PC-9 (cell line): ENCODE data around the gene VSIG10L. TPM values are rescaled to one million over a fixed set of nuclear protein-coding genes. Genes with fewer than 3 reads are reported as not detected.

Experiments
- BruUV-seq: library from RNA; stranded (reverse); fragments of 400-500 nt; replicated peaks from 2 replicates; lab custom pipeline; 2021; lab: Mats Ljungman, UMichigan
- CTCF ChIA-PET: fragments of 300-600 bp; sonication (Branson Sonifier 250); formaldehyde crosslinking; loops from one replicate; lab custom pipeline; 2022; ENCODE audit warnings: antibody characterized with exemption; lab: Charles Lee
- POLR2A ChIA-PET: fragments of 300-600 bp; sonication (Branson Sonifier 250); formaldehyde crosslinking; loops from one replicate; lab custom pipeline; 2022; ENCODE audit warnings: antibody characterized with exemption; ENCODE audit not compliant: unreplicated experiment; lab: Charles Lee
- DNase-seq, 2 experiments: peaks; one replicate each; pipeline versions ENCODE4 v3.0.0 to v3.0.0-alpha.2; 2015 to 2022; ENCODE audit warnings: mixed read lengths in 1 of 2
- H2AFZ ChIP-seq: fragments of 200-600 bp; sonication (generic); 2 replicates; pipeline ENCODE4 v1.8.1; 2017; ENCODE audit warnings: antibody characterized with exemption
- H3F3A ChIP-seq: fragments of 200-600 bp; sonication (generic); 2 replicates; pipeline ENCODE4 v1.8.1; 2017; ENCODE audit warnings: antibody characterized with exemption, mild to moderate bottlenecking, low read depth; ENCODE audit not compliant: insufficient read depth
- H3K27ac ChIP-seq: fragments of 200-600 bp; sonication (generic); 2 replicates; pipeline ENCODE4 v1.6.1; 2016; ENCODE audit warnings: mixed run types
- H3K27me3 ChIP-seq: fragments of 200-600 bp; sonication (generic); 2 replicates; pipeline ENCODE4 v1.6.1; 2016; ENCODE audit warnings: low read depth, mixed run types; ENCODE audit not compliant: insufficient read depth
- H3K36me3 ChIP-seq: fragments of 200-600 bp; sonication (generic); 2 replicates; pipeline ENCODE4 v1.6.1; 2016; ENCODE audit warnings: low read depth, mixed run types
- H3K4me1 ChIP-seq: fragments of 200-600 bp; sonication (generic); replicated peaks from 2 replicates; pipeline ENCODE4 v1.6.1; 2016; ENCODE audit warnings: mixed run types; ENCODE audit not compliant: insufficient read depth
- H3K4me2 ChIP-seq: fragments of 200-600 bp; sonication (generic); 2 replicates; pipeline ENCODE4 v1.6.1; 2017; ENCODE audit warnings: mixed run types
- H3K4me3 ChIP-seq: fragments of 200-600 bp; sonication (generic); 2 replicates; pipeline ENCODE4 v1.6.1; 2016; ENCODE audit warnings: mixed run types
- H3K79me2 ChIP-seq: fragments of 200-600 bp; sonication (generic); 2 replicates; pipeline ENCODE4 v1.6.1; 2017; ENCODE audit warnings: low read depth, mixed run types
- H3K9me2 ChIP-seq: fragments of 200-600 bp; sonication (generic); 2 replicates; pipeline ENCODE4 v1.8.1; 2017; ENCODE audit warnings: mild to moderate bottlenecking; ENCODE audit not compliant: insufficient read depth
- H3K9me3 ChIP-seq: fragments of 200-600 bp; sonication (generic); 2 replicates; pipeline ENCODE4 v1.8.1; 2016; ENCODE audit warnings: low read depth; ENCODE audit not compliant: insufficient read depth
- H4K20me1 ChIP-seq: fragments of 200-600 bp; sonication (generic); 2 replicates; pipeline ENCODE4 v1.8.1; 2017; ENCODE audit not compliant: insufficient read depth
- EZH2 ChIP-seq: fragments of 200-600 bp; sonication (generic); IDR thresholded peaks from 2 replicates; pipeline ENCODE4 v1.8.0; 2017; ENCODE audit warnings: antibody characterized with exemption, low read depth
- intact Hi-C: fragments of 100-400 bp; cut with micrococcal nuclease; formaldehyde crosslinking; loops from one replicate; pipeline ENCODE4 v1.10.0; 2022; ENCODE audit not compliant: unreplicated experiment
- total RNA-seq: library from RNA; stranded (reverse); gene quantifications from 2 replicates; pipeline ENCODE4 v1.2.3, GENCODE V29; 2021
- TF ChIP-seq, protein P1 (sequence below): fragments of 200-600 bp; sonication (generic); conservative IDR thresholded peaks from 2 replicates; pipeline ENCODE4 v1.6.1; 2017; ENCODE audit warnings: mixed run types, antibody characterized with exemption, mild to moderate bottlenecking, moderate library complexity

The VSIG10L gene
- total RNA-seq, 1 experiment from 2014 or later: 2.8 TPM

DNA sequence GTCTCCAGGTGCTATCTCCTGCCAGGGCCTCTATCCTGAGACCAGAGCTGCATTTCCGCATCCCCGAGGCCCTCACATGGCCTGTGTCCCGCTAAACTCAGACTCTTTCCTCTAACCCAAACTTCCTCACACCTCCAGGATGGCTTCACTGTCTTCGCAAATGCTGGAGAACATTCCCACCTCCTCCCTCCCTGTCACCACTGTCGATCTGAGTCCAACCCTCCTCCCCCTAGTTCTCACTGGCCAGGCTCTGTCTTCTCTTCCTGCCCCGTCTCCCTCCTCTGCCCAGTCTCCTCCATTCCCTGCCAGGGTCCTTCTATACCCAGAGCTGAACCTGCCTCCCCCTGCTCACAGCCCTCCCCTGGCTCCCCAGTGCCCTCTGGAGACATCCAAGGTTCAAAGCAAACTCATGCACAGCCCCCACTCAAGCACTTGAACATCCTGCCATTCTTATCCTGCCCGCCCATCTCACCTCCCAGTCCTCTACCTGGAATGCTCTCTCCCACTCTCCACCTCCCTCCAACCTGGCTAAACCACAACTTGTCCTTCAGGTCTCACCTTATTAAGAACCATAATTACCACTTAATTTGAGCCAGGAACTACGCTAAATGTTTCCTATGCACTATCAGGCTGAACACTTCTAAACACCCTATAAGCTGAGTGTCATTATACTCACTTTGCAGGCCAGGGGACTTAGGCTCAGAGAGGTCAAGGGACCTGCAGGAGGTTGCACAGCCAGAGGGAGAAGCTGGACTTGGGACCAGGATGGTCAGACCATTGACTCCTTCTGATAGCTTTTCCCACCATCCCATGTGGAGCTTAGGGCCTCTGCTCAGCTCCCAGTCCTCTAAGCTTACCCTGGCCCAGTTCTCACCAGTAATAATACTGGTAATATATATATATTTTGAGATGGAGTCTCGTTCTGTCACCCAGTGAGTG, 961 bp upstream of the VSIG10L start:
- Histone ChIP-seq H3K27me3 (no peaks in the 10 kb centered on the region), H3K9me3 (no peaks in the 10 kb centered on the region), H3K36me3 (no peaks in the 10 kb centered on the region), H3K4me3 (no peak overlapping the region), H3K27ac (no peak overlapping the region), H4K20me1 (no peaks in the 10 kb centered on the region; the same call in 1 of the 2 replicates), H3K79me2 (no peaks in the 10 kb centered on the region), H3F3A (peaks cover 29% of the 10 kb centered on the region), H3K4me2 (no peak overlapping the region), H3K9me2 (no peaks in the 10 kb centered on the region), H3K4me1 (peaks cover 21% of the 10 kb centered on the region), H2AFZ (no peak overlapping the region)
- CTCF ChIA-PET: no interaction called here
- TF ChIP-seq, protein P1, sequence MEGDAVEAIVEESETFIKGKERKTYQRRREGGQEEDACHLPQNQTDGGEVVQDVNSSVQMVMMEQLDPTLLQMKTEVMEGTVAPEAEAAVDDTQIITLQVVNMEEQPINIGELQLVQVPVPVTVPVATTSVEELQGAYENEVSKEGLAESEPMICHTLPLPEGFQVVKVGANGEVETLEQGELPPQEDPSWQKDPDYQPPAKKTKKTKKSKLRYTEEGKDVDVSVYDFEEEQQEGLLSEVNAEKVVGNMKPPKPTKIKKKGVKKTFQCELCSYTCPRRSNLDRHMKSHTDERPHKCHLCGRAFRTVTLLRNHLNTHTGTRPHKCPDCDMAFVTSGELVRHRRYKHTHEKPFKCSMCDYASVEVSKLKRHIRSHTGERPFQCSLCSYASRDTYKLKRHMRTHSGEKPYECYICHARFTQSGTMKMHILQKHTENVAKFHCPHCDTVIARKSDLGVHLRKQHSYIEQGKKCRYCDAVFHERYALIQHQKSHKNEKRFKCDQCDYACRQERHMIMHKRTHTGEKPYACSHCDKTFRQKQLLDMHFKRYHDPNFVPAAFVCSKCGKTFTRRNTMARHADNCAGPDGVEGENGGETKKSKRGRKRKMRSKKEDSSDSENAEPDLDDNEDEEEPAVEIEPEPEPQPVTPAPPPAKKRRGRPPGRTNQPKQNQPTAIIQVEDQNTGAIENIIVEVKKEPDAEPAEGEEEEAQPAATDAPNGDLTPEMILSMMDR: no peak
- no peak for TF ChIP-seq EZH2
- POLR2A ChIA-PET: interaction anchor here (0.5 kb wide), 1 partner anchor 325 kb away, joined by 14 read pairs; no protein-coding TSS in a partner anchor
- no peak for DNase-seq
- intact Hi-C loops: no loop called here
- BruUV-seq: no TSS peak

DNA sequence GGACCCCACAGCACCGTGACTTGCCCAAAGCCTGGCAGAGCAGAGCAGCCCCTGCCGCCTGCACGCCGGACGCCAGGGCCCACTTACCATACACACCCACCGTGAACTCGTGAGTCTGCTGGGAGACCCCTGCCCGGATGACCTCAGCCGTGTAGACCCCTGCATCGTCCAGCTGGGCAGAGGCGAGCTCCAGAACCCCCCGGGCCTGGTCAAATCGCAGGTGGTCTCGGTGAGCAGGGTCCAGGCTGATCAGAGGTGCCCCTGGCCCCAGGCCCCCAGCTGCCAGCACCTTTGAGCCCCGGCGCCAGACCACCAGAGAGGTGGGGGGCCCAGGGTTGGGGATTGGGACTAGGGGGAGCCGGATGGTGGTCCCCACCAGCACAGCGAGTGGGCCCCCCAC, 873 bp downstream of the VSIG10L start:
- no peaks in the 10 kb centered on the region for H4K20me1 ChIP-seq
- H3K79me2 ChIP-seq: no peaks in the 10 kb centered on the region
- no peak overlapping the region for H2AFZ ChIP-seq
- H3K9me3 ChIP-seq: no peaks in the 10 kb centered on the region
- peaks cover 21% of the 10 kb centered on the region for H3K4me1 ChIP-seq
- peaks cover 29% of the 10 kb centered on the region for H3F3A ChIP-seq
- CTCF ChIA-PET: interaction anchor here (0.6 to 1.0 kb wide), 3 partner anchors 10 to 67 kb away, joined by 3 to 12 read pairs (median 4); no protein-coding TSS in a partner anchor
- H3K4me2 ChIP-seq: no peak overlapping the region
- no peak overlapping the region for H3K27ac ChIP-seq
- no TSS peak for BruUV-seq
- no peak for DNase-seq
- H3K4me3 ChIP-seq: no peak overlapping the region
- no peaks in the 10 kb centered on the region for H3K27me3 ChIP-seq
- intact Hi-C loops: no loop called here
- no peaks in the 10 kb centered on the region for H3K36me3 ChIP-seq
- POLR2A ChIA-PET: no interaction called here
- no peaks in the 10 kb centered on the region for H3K9me2 ChIP-seq
- TF ChIP-seq, protein P1: no peak
- no peak for TF ChIP-seq EZH2

DNA sequence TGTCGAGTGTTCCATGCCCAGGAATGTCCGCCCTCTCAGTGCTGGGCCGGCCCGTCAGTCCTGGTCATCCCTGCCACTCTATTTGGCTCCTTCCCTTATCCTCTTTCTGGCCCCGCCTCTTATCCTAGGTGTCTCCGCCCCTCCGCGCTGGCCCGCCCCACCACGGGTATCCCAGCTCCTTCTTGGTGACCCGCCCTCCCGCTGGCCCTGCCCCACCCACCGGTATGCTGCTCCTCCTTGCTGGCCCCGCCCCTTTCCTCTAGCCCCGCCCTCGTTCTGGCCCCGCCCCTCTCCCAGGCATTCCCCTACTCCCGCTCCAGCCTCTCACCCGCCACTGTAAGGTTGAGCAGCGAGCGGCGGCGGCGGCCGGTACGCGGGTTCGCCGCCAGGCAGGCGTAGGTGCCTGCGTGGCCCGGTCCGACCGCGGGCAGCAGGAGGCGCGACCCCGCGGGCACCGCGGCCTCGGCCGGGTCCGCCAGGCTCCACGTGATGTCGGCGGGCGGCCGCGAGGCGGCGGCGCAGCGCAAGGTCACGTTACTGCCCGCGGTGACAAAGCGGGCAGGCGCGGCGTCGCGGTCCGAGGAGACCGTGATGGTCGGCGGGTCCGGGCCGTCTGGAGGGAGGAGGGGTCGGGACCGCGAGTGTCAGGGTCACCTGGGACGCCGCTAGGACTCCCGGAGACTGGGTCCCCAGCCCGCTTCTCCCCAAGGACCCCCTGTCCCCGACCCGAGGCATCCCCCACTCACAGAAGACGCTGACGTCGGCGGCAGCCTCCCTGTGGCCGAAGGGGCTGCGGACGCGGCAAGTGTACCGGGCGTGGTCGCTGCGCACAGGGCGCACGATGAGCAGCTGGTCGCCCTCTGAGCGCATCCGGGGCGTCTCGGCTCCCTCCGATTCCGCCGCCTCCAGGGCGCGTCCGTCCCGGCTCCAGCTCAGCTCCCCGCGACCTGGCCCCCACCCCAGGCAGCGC, 2.0 kb downstream of the VSIG10L start:
- no peak overlapping the region for H3K27ac ChIP-seq
- H4K20me1 ChIP-seq: no peaks in the 10 kb centered on the region
- no peaks in the 10 kb centered on the region for H3K9me3 ChIP-seq
- H3F3A ChIP-seq: peaks cover 29% of the 10 kb centered on the region
- peak overlapping the region; percentile 76 for H3K4me2 ChIP-seq
- H3K36me3 ChIP-seq: no peaks in the 10 kb centered on the region
- peak; percentile 90 to 98 for DNase-seq
- TF ChIP-seq EZH2: no peak
- TF ChIP-seq, protein P1: no peak
- ChIA-PET POLR2A (interaction anchor here (0.5 to 1.4 kb wide), 5 partner anchors 26 to 370 kb away, joined by 3 to 9 read pairs (median 5); partner anchors contain the start of gene KLK6), CTCF (interaction anchor here (0.6 to 1.5 kb wide), 8 partner anchors 22 to 349 kb away, joined by 3 to 12 read pairs (median 4); no protein-coding TSS in a partner anchor)
- intact Hi-C loops: loop anchor here (1.0 to 2.0 kb wide), 4 partner anchors 27 to 317 kb away; no protein-coding TSS in a partner anchor
- no peaks in the 10 kb centered on the region for H3K27me3 ChIP-seq
- no peaks in the 10 kb centered on the region for H3K79me2 ChIP-seq
- H2AFZ ChIP-seq: peak overlapping the region; percentile 79
- peaks cover 21% of the 10 kb centered on the region for H3K4me1 ChIP-seq
- peak overlapping the region; percentile 84 for H3K4me3 ChIP-seq
- no peaks in the 10 kb centered on the region for H3K9me2 ChIP-seq
- no TSS peak for BruUV-seq
